GM19193 (cell line): ENCODE data around the gene E2F1.
A peak's percentile ranks its signal among the peaks of the same experiment; 100 is the strongest.

Source experiments
- POLR2A ChIP-seq: IDR thresholded peaks from 4 replicates; pipeline ENCODE4 v1.6.1; 2011; ENCODE audit not compliant: insufficient read depth, insufficient read length; ENCODE audit errors: extremely low read depth

The E2F1 gene, protein sequence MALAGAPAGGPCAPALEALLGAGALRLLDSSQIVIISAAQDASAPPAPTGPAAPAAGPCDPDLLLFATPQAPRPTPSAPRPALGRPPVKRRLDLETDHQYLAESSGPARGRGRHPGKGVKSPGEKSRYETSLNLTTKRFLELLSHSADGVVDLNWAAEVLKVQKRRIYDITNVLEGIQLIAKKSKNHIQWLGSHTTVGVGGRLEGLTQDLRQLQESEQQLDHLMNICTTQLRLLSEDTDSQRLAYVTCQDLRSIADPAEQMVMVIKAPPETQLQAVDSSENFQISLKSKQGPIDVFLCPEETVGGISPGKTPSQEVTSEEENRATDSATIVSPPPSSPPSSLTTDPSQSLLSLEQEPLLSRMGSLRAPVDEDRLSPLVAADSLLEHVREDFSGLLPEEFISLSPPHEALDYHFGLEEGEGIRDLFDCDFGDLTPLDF

DNA sequence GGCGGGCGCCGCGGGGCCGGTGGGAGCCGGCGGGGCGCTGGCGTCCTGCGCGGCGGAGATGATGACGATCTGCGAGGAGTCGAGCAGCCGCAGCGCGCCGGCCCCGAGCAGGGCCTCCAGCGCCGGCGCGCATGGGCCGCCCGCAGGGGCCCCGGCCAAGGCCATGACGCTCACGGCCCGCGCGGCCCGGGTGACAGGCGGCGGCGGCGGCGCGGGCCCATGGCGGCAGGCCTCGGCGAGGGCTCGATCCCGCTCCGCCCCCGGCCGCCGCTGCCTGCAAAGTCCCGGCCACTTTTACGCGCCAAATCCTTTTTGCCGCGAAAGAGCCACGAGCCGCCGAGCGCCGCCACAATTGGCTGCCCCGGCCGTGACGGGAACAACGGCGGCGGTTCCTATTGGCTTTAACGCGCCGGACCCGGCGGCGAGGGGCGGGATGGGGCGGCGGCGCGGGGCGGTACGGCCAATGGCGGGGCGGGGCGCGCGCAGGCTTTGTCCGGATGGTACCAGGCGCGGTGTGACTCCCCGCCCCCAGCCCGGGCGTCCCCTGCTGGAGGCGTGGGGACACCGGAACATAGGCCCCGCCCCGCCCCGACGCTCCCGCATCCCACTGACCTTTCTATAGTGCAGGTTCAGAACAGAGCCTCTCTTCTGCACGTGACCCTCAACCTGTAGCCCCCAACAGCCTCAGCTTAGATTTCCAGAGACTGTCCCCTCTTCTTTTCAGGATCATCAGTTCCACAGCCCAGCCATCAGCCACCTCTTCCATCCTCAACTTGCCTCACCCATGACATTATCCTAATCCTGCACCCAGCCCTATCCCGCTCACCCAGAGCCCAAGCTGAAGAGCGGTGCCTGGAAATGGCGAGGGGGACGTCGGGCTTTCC, at the start of gene E2F1:
Gene E2F1 (minus strand): TSS at position 286 of the 884 bp plus-strand sequence. CDS start 121 bp downstream, at position 165.
- peak; percentile 49 for TF ChIP-seq POLR2A

DNA sequence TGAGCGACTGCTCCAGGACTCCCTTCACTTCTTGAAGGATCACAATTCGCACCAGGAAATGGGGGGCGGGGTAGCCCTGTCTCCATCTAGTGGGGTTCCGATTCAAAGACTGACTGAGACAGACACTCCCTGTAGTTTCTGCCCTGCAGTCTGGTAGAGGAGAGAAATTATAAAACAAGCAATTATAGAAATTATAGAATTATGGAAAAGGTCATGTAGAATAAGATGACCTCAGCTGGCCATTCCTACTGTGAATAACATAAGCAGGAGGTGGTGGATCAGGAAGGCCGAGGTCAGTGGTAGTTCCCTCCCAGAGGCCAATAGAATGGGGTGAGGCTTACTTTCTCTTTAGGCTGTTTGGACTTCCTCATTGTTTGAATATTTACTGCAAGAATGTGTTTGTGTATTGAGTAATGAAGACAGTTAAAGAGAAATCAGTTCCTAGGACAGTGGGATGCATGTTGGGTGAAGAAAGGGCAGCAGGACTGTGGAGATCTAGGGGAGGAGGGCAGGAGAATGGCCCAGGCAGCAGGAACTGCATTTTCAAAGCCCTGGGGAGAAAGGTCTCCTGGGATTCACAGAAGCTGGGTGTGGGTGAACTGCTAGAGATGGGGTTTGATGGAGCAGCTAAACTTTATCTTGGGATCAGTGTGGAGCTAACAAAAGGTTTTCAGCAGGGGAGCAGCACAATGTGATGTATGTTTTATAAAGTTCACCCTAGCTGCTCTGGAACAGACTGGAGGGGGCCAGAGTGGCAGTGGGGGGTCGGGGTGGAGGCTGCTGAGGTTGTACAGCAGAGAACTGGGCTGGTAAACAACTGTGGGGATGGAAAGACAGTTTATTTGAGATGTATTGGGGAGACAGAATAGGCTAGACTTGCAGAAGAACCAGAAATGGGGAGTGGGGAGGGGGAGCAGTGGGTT, 47.7 kb upstream of the E2F1 start:
- no peak for TF ChIP-seq POLR2A

DNA sequence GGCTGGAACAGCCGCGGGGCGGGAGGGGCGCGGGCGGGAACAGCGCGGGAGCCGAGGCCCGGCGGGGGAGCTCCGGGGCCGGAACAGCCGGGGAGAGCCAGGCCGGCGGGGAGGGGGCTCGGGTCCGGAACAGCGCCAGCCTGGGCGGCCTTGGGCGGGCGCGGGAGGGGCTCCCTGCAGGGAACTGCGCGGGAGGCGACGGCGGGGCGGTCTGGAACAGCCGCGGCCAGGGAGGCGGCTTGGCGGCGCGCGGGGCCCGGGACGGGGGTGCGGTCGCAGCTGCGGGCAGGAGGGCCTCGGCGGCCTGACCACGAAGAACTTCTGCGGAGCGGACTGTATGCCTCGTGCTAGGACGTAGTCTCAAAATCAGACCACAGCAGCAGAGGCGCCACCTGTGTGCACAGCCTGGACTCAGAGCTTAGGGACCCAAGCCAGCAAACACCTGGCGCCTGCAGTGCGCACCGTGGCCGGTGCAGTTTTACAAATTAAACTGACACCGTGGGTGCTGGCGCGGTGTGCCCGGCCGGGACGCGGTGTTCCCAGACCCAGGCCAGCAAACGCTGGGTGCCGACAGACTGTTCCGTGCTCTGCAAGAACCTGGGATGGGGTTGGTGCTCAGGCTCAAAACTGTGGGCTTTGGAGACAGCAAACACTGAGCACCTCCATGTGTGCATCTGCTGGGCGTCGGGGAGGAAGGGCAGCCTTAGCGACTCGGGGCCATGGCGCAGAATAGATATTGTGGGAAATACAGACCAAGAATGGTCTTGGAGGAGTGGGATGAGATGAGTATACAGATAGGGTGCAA, 46.2 kb upstream of the E2F1 start:
- TF ChIP-seq POLR2A = peak; percentile 61

DNA sequence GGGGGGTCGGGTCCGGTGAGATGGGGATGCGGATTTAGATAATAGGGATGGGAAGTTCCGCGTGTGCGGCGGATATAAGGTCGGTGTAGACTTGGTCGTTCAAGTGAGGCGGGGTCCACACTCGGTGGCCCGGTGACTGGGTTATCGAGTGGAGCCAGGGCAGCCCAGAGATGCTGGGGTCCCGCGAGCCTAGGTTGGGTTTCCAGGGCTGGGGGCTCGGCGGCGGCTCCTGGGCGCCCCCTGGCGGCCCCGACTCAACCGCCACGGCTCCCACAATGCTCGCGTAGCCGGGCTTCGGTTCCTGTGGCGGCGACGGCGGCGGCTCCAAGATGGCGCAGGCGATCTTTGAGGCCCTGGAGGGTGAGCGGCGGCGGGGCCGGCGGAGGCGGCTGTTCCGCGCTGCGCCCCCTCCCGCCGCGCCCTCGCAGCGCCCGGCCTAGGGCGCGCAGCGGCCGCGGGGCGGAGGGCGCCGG, 45.5 kb upstream of the E2F1 start, which contains the start of gene ZNF341:
Gene ZNF341 (plus strand): TSS at position 304 of the 473 bp plus-strand sequence. CDS start 26 bp downstream, at position 330.
- TF ChIP-seq POLR2A = peak; percentile 45

DNA sequence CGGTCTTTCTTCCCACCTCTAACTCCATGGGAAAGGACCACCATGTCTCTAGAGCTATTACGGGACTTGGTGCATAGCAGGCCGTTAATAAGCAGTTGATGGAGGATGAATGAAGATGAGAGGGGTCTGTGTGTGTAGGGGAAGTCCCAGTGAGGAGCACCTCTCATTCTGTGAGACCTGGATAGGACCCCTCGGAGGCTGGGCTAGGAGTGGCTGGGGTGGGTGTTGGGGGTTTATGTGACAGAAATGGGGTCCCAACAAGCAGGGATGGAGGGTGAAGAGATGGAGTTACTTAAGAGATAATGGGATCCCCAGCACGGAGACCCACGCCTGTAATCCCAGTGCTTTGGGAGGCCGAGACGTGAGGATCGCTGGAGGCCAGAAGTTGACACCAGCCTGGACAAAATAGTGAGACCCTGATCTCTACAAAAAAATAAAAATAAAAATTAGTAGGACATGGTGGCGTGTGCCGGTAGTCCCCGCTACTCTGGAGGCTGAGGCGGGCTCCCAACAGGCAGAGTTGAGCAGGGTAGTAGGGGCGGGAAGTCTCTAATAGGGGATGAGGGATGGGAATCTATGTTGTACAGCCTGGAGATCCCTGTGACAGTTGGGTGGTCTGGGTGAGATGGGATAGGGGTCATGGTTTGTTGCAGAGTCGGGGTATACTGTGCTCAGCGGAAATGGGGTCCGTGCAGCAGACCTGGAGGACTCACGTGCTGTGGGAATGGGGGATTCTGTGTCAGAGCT, 44.9 kb upstream of the E2F1 start:
- no peak for TF ChIP-seq POLR2A

DNA sequence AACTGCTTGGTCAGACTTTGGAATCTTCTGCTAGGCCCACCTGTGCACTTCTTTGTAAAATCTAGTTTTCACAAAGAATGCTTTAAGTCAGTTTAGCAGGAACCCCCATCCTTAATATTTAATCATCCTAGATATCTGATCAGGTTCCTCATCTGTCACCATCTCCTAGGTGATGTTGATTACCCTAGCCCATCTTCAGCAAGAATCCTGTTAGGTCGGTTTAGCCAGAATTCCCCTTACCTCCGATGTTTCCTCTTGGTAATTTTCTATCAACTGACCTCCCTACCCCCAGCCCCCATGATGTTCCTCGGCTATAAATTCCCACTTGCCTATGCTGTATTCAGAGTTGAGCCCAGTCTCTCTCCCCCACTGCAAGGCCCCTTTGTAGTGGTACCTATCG, 42.9 kb upstream of the E2F1 start:
- no peak for TF ChIP-seq POLR2A

DNA sequence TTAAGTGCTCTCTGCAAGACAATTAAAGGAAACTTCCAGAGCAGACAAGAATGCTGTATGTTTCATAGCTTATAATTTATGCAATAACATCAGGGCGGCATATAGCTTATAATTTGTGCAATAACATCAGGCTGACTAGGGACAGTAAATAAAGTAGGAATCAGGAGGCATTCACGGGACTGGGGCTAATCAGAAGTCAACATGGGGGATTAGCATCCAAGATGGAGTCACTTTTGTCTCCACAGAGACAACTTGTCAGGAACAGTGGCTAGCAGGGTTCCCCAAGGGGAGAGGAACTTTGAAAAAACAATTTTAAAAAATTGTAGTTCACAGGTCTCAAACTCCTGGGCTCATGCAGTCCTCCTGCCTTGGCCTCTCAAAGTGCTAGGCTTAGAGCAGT, 42.3 kb upstream of the E2F1 start:
- TF ChIP-seq POLR2A = no peak

DNA sequence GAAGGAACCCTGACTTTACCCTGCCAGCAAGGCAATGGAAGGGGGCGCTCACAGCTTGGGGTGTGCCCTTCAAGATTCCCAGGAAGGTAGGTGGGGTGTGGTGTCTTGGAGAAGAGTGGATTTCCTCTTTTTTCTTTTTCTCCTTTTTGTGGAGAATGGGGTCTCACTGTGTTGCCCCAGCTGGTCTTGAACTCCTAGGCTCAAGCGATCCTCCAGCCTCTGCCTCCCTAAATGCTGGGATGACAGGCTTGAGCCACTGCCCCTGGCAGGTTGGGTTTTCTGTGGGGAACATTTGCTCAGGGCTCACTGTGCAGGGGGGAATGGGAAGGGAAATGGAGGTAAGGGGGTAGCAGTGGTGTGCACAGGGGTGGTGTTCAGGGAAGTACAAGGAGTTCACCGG, 41.6 kb upstream of the E2F1 start:
- TF ChIP-seq POLR2A = no peak

DNA sequence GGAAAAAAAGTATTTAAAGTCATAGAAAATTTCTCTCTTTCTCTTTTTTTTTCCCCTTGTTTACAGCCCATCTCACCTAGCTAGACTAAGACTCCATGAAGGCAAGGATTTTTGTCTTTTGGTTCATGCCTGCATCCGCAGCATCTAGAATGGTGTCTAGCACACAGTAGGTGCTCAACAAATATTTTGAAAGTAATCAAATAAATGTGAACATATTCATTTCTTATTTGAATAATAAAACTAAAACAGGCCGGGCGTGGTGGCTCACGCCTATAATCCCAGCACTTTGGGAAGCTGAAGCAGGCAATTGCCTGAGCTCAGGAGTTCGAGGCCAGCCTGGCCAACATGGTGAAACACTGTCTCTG, 40.9 kb upstream of the E2F1 start:
- no peak for TF ChIP-seq POLR2A

DNA sequence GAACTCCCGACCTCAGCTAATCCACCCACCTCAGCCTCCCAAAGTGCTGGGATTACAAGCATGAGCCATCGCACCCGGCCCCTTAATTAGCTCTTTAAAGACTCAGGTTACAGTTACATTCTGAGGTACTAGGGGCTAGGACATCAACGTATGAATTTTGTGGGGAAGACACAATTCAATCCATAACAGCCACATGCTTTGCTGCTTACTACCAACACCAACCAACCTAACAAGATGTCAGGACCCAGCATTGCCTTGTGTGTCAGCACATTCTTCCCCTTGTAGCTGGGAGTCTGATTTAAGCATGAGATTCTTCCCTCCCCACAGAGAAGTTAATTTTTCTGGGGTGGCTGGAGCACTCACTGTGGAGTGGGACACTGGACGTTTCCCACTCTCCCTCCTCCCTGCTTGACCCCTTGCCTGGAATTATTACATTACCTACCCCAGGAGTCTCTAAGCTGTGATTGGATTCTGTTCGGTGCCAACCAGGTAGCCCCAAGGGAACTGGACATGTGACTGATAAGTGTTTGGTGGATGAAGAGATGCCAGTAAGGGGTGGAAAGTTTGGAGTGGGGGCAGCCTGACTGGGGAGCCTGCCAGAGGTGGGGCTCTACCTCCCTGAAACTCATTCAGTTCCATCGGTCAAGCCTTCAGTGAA, 39.6 kb upstream of the E2F1 start:
- TF ChIP-seq POLR2A = no peak

DNA sequence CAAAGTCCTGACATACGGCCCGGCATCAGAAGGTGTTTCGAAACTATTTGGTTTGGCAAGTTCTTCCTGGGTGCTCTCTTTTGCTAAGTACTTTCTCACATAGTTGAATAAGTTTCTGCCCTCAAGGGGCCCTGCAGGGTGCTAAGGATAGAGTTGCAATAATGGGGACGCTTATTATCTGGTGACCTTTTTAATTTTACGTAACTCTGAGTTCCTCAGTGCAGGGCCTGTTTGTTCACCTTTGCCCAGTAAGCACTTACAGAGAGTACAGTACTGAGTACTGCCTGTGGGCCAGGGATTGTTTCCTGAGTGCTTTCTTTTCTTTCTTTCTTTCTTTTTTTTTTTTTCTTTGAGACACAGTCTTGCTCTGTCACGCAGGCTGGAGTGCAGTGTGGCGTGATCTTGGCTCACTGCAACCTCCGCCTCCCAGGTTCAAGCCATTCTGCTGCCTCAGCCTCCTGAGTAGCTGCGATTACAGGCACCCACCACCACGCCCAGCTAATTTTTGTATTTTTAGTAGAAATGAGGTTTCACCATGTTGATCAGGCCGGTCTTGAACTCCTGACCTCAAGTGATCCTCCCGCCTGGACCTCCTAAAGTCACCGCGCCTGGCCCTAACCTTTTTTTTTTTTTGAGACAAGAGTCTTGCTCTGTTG, 38.4 kb upstream of the E2F1 start:
- TF ChIP-seq POLR2A = no peak
